Uterus (tissue), 2 donors: ENCODE measurements around the gene CNNM2.

ENCODE experiments used
- POLR2A ChIP-seq, 2 donors: fragments of 450-650 bp; IDR thresholded peaks; one replicate each; pipeline ENCODE4 v1.6.1; 2016; ENCODE audit warnings: antibody characterized with exemption in 2 of 2, mild to moderate bottlenecking in 1 of 2, moderate library complexity in 1 of 2
- TF ChIP-seq, protein P1 (sequence below), 4 experiments: fragments of 200-600 bp in 2 of 4; fragments of 450-650 bp in 2 of 4; sonication (generic) in 2 of 4; IDR thresholded peaks; one replicate each; pipeline ENCODE4 v1.5.1; 2016 to 2019; ENCODE audit warnings: antibody characterized with exemption in 4 of 4, mild to moderate bottlenecking in 2 of 4, moderate library complexity in 1 of 4

DNA sequence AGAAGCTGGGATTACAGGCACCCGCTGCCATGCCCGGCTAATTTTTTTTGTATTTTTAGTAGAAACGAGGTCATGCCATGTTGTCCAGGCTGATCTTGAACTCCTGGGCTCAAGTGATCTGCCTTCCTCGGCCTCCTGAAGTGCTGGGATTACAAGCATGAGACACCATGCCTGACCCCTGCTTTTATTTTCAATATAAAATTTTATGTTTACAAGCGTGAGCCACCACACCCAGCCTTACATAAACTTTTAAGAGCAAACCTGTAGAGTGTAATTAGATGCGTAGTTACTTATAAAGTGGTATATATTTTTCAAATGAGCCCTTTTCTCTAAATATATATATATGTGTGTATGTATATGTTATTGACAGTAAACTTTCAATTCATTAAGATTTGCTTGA lies 8.7 kb downstream of the CNNM2 start:
- TF ChIP-seq, protein P1, sequence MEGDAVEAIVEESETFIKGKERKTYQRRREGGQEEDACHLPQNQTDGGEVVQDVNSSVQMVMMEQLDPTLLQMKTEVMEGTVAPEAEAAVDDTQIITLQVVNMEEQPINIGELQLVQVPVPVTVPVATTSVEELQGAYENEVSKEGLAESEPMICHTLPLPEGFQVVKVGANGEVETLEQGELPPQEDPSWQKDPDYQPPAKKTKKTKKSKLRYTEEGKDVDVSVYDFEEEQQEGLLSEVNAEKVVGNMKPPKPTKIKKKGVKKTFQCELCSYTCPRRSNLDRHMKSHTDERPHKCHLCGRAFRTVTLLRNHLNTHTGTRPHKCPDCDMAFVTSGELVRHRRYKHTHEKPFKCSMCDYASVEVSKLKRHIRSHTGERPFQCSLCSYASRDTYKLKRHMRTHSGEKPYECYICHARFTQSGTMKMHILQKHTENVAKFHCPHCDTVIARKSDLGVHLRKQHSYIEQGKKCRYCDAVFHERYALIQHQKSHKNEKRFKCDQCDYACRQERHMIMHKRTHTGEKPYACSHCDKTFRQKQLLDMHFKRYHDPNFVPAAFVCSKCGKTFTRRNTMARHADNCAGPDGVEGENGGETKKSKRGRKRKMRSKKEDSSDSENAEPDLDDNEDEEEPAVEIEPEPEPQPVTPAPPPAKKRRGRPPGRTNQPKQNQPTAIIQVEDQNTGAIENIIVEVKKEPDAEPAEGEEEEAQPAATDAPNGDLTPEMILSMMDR (IDR thresholded peaks at IDR 0.05) = no peak
- TF ChIP-seq POLR2A (IDR thresholded peaks at IDR 0.05) = no peak
